ENCODE data around the gene SLC26A11. TPM values are rescaled to one million over a fixed set of nuclear protein-coding genes. Genes with fewer than 3 reads are reported as not detected.

SLC26A11 gene
- total RNA-seq, 1 experiment from 2014 or later = 37.1 TPM

DNA sequence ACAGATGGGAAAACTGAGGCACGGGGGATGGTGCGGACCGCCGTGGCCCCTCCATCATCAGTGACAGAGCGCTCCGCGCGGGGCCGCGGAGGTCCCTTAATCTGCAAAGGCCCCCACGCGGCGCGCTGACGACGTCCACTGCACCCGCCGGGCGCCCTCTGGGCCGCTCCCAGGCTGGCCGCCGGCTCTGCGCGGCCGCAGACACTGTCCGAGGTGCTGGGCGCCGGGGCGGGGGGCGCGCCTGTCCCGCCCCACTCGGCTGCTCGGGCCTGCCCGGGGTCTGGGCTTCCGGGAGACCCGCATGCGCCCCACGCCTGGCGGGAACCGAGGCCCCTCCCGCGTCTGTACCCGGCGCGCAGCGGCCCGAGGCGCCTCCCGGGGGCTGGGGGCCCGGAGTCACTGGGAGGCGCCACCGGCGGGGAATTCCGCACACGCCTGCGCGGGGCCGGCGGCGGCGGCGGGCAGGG, 39.9 kb downstream of the SLC26A11 start:
- ChIA-PET POLR2A (interaction anchor here (0.6 kb wide), 1 partner anchor 40 kb away, joined by 3 read pairs; the partner anchor contains the start of genes SGSH and SLC26A11), CTCF (no interaction called here)
- Mint-ChIP-seq H3K27ac (ENCODE audit: unreplicated experiment) (peak overlapping the region; percentile 94), H3K9me3 (ENCODE audit: unreplicated experiment) (no peaks in the 10 kb centered on the region), H3K4me3 (ENCODE audit: unreplicated experiment) (peak overlapping the region; percentile 96), H3K27me3 (ENCODE audit: insufficient read depth, unreplicated experiment) (no peaks in the 10 kb centered on the region), H3K36me3 (ENCODE audit: insufficient read depth, unreplicated experiment) (peaks cover 21% of the 10 kb centered on the region), H3K4me1 (ENCODE audit: low read depth, unreplicated experiment) (peaks cover 26% of the 10 kb centered on the region)
- H3K4me3 ChIP-seq (ENCODE audit: low read depth, low read length) = peak overlapping the region; percentile 59
- no peaks in the 10 kb centered on the region for H3K36me3 ChIP-seq (ENCODE audit: control insufficient read depth, insufficient read depth, low read length)
- no peaks in the 10 kb centered on the region for H3K9me3 ChIP-seq
- peaks cover 36% of the 10 kb centered on the region for H3K4me1 ChIP-seq
- intact Hi-C loops (cut with micrococcal nuclease; ENCODE audit: unreplicated experiment) = no loop called here
- DNase-seq = peak; percentile 85 to 91
- BruUV-seq (replicated peaks) = no TSS peak
- H3K27me3 ChIP-seq (replicated peaks; ENCODE audit: control insufficient read depth, insufficient read depth, low read length) = no peaks in the 10 kb centered on the region
- TF ChIP-seq, protein P1, sequence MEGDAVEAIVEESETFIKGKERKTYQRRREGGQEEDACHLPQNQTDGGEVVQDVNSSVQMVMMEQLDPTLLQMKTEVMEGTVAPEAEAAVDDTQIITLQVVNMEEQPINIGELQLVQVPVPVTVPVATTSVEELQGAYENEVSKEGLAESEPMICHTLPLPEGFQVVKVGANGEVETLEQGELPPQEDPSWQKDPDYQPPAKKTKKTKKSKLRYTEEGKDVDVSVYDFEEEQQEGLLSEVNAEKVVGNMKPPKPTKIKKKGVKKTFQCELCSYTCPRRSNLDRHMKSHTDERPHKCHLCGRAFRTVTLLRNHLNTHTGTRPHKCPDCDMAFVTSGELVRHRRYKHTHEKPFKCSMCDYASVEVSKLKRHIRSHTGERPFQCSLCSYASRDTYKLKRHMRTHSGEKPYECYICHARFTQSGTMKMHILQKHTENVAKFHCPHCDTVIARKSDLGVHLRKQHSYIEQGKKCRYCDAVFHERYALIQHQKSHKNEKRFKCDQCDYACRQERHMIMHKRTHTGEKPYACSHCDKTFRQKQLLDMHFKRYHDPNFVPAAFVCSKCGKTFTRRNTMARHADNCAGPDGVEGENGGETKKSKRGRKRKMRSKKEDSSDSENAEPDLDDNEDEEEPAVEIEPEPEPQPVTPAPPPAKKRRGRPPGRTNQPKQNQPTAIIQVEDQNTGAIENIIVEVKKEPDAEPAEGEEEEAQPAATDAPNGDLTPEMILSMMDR (IDR thresholded peaks at IDR 0.05; ENCODE audit: insufficient read depth in 1 of 2, low read depth in 1 of 2, low read length in 1 of 2, severe bottlenecking in 1 of 2, unreplicated experiment in 1 of 2) = no peak

- peaks cover 20% of the 10 kb centered on the region for H3K36me3 Mint-ChIP-seq (ENCODE audit: insufficient read depth, unreplicated experiment)
- H3K27ac Mint-ChIP-seq (ENCODE audit: unreplicated experiment) = peak within 1 kb of the TSS; percentile 94
- Histone ChIP-seq H3K36me3 (ENCODE audit: control insufficient read depth, insufficient read depth, low read length) (0 out of 2 replicates have a peak, but pooled peaks cover 1% of the 10 kb centered on the region), H3K4me3 (ENCODE audit: low read depth, low read length) (peak within 1 kb of the TSS; percentile 88), H3K27me3 (replicated peaks; ENCODE audit: control insufficient read depth, insufficient read depth, low read length) (no peaks in the 10 kb centered on the region), H3K4me1 (peaks cover 30% of the 10 kb centered on the region), H3K9me3 (no peaks in the 10 kb centered on the region)
- peak in 1 of 2 experiments; percentile 66 for DNase-seq
- no peaks in the 10 kb centered on the region for H3K27me3 Mint-ChIP-seq (ENCODE audit: insufficient read depth, unreplicated experiment)
- peaks cover 25% of the 10 kb centered on the region for H3K4me1 Mint-ChIP-seq (ENCODE audit: low read depth, unreplicated experiment)
- BruUV-seq (replicated peaks) = no TSS peak
- intact Hi-C loops (cut with micrococcal nuclease; ENCODE audit: unreplicated experiment) = no loop called here
- TF ChIP-seq, protein P1 (IDR thresholded peaks at IDR 0.05; ENCODE audit: insufficient read depth in 1 of 2, low read depth in 1 of 2, low read length in 1 of 2, severe bottlenecking in 1 of 2, unreplicated experiment in 1 of 2) = no peak
- no peaks in the 10 kb centered on the region for H3K9me3 Mint-ChIP-seq (ENCODE audit: unreplicated experiment)
- H3K4me3 Mint-ChIP-seq (ENCODE audit: unreplicated experiment) = peak within 1 kb of the TSS; percentile 96
- CTCF ChIA-PET = no interaction called here
- POLR2A ChIA-PET = interaction anchor here (0.6 kb wide), 1 partner anchor 41 kb away, joined by 3 read pairs; the partner anchor contains the start of genes SGSH and SLC26A11
Measured at GRCh38 chr17:80260791-80261158, 40.5 kb downstream of the SLC26A11 start, which contains the start of gene RNF213. Gene RNF213 (plus strand): TSS chr17:80260852. CDS start chr17:80263682, 2,830 bp downstream.

- ChIA-PET CTCF (no interaction called here), POLR2A (interaction anchor here (0.6 kb wide), 2 partner anchors 10 to 113 kb away, joined by 3 to 5 read pairs; no protein-coding TSS in a partner anchor)
- TF ChIP-seq, protein P1 (IDR thresholded peaks at IDR 0.05; ENCODE audit: insufficient read depth in 1 of 2, low read depth in 1 of 2, low read length in 1 of 2, severe bottlenecking in 1 of 2, unreplicated experiment in 1 of 2) = no peak
- H3K36me3 ChIP-seq (ENCODE audit: control insufficient read depth, insufficient read depth, low read length) = 0 out of 2 replicates have a peak, but pooled peaks cover 1% of the 10 kb centered on the region
- peaks cover 28% of the 10 kb centered on the region for H3K4me1 ChIP-seq
- no peaks in the 10 kb centered on the region for H3K9me3 Mint-ChIP-seq (ENCODE audit: unreplicated experiment)
- peak overlapping the region; percentile 79 for H3K4me3 Mint-ChIP-seq (ENCODE audit: unreplicated experiment)
- intact Hi-C loops (cut with micrococcal nuclease; ENCODE audit: unreplicated experiment) = no loop called here
- H3K36me3 Mint-ChIP-seq (ENCODE audit: insufficient read depth, unreplicated experiment) = peaks cover 20% of the 10 kb centered on the region
- H3K27me3 Mint-ChIP-seq (ENCODE audit: insufficient read depth, unreplicated experiment) = no peaks in the 10 kb centered on the region
- H3K27ac Mint-ChIP-seq (ENCODE audit: unreplicated experiment) = peak overlapping the region; percentile 74
- TSS peak; percentile 34 for BruUV-seq (replicated peaks)
- peak overlapping the region; percentile 88 for H3K4me3 ChIP-seq (ENCODE audit: low read depth, low read length)
- no peaks in the 10 kb centered on the region for H3K27me3 ChIP-seq (replicated peaks; ENCODE audit: control insufficient read depth, insufficient read depth, low read length)
- DNase-seq = peak; percentile 69 to 71
- H3K9me3 ChIP-seq = no peaks in the 10 kb centered on the region
- H3K4me1 Mint-ChIP-seq (ENCODE audit: low read depth, unreplicated experiment) = peaks cover 25% of the 10 kb centered on the region
Measured at GRCh38 chr17:80261159-80261894, 41.1 kb downstream of the SLC26A11 start.

Measured in Caco-2 (cell line).